Mesenteric fat pad (tissue), 1 donor: ENCODE measurements around the gene CALR3. TPM values are rescaled to one million over a fixed set of nuclear protein-coding genes. Genes with fewer than 3 reads are reported as not detected.
"Not testable (repeated sequence)": the region's sequence is repeated elsewhere in the genome, so short reads cannot be mapped to it uniquely, and the experiment has no call there.

ENCODE experiments used
- DNase-seq: peaks from one replicate; pipeline ENCODE4 v3.0.0-alpha.2; 2020; ENCODE audit warnings: low spot score
- total RNA-seq: library from RNA; stranded (reverse); fragmentation: NEBNext Ultra II Directional; extraction: Animal tissue kit (Norgen Biotek cat#: 25700); gene quantifications from one replicate; pipeline ENCODE4 v1.2.1, GENCODE V29; 2021
- donor health status: DM: yes; HTN: yes; CAD: no.

CALR3 gene
- total RNA-seq, 1 donor from 2014 or later: not detected

GRCh38 chr19:16524991-16525734 is 29.2 kb upstream of the CALR3 start:
- no peak for DNase-seq

DNA sequence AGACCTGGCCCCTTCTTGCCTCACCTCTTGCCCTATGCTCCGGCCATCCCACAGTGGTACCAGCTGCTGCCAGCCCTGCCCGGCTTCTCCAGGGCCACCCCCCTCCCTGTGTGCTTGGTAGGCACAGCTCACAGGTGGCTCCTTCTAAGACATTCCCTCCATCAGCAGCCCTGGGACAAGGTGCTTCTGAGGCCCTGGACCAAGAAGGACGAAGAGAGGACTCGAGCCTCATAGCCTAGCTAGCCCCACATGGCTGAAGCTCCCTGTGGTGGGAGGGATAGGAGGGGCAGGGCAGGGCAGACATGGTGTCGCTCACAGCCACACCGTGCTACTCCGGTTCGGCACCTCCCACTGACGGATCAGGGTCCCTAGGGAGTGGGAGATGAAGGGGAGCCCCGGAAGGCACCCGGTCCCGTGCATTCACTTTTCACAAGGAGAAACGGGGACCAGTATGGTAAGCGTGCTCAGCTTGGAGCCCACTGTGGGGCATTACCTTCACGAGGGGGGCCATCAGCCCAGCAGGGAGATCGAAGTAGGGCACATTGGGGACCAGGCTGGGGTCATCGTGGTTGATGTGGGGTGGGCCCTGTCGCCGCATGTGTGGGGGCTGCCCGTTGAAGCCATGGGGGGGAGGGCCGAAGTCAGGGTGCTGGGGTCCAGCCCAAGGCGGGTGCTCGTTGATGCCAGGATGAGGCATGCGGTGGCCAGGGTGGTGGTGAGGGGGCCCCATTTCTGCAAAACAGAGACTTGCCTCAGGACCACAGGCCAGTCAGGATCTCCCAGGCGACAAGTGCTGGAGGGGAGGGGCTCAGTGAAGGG is 26.8 kb upstream of the CALR3 start:
- DNase-seq: no peak

- DNase-seq: no peak
Observed at GRCh38 chr19:16521715-16522289, 25.8 kb upstream of the CALR3 start.

DNA sequence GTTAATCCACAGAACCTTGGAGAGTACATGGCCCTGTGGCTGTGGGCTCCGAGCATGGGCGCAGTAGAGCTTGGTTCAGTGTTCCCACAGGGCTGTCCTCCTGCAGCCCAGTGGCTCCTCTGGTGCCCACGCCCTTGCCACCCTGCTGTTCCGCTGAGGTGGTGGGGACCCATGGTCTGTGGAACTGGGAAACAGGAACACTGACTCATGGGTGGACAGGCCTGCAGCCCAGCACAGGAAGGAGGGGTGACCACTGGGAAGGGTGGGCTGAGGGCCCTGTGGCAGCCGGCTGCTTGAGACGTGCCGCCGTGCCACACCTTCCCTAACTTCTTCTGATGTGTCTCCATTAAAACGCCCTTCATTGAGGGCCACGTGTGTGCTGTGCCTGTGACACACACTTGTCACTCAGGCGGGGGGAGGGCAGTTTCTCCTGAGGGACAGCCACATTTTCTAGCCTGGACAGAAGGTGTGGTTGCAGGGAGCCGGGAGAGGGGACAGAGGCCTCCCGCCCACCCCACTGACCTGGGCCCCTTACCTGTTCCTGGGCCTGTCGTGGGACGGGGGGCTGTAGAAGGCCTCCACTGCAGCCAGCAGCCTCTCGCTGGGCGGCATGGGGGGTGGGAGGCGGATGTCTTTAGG is 25.1 kb upstream of the CALR3 start:
- no peak for DNase-seq

DNA sequence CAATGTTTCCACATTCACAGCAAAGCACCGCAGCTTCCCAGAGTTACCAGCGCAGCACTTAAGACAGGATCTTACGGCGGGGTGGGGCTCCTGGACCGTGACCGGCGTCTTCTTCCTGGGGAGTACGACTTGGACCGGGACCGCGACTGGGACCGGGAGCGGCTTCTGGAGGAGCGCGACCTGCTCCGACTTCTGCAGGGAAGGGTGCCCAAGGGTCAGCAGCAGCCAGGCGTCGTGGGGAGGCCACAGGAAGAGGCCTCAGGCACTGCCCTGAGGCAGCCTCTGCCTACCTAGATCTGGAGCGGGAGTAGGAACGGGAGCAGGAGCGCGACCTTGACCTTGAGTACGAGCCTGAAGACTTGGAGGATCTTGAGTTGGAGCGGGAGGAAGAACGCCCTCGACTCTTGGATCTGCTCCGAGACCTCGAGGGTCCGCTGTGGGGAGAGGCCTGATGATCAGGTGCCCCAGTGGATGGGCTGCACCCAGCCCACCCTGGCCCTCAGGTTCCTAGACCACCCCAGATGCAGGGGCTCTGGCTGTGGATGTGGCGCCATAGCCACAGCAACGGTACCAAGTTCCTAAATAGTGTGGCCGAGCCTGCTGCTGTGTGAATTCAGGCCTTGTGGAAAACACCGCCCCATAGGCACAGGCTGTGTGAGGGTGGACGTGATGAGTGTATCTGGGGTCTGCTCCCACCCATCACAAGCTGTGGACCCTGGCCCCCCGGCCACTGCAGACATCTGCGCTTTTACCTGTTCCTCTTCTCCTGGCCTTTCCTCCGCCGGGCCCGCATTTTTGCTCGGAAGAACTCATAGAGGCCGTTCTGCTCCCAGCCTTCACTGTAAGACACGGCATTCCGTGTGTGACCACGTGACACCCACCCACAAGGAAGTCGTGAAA is 24.4 kb upstream of the CALR3 start:
- no peak for DNase-seq

DNA sequence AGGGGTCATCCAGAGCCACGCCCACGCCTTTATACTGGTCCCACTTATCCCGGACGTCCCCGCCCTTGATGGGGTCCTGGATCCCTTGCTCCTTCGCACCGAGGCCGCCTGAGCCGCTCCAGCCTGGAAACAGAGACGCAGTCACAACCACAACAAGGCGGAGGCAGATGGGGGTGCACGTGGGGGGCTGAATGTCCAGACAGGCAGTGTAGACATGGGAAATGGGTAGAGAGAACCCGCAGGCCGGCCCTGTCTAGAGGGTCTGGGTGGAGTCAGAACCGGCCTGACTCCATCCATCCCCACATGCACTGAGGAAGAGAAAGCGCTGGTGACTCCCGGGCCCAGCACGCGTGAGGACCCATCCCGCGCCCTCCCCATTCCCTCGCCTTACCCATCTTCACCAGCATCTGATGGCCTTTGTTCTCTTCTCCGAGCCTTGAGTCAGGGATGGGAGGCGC is 23.3 kb upstream of the CALR3 start:
- DNase-seq: no peak

DNA sequence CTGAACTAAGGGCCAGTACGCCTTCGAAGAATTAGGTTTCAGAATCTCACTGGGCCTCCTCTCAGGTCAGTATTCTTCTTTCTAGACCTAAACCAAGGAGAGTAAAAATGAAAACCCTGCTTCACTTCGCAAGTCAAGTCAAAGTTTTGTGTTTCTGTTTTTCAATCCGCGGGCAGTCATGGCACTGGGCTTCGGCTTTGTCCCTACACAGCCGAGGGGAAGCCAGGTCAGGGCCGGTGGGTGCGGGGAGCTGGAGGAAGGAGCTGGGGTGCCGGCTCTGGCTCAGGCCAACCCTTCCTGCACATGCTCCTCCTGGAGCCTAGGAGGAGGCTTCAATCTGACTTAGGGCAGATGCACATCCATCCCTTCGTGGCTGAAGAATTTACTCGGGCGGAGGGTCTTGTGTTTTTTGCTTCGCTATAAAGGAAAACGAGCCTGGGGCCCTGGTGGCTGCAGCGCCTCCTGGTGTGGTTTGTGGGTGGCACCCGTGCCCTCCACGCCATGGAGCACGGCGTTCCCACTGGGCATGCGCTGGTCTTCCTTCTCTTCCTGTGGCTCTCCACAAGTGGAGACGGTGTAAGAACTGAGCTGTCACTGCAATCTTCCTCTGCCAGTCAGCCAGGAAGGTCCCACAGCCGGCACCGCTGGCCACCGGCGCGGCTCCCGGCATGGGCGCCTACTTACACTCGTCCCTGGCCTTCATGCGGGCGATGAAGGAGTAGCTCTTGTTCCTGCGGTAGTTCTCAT is 22.7 kb upstream of the CALR3 start:
- DNase-seq: no peak

DNA sequence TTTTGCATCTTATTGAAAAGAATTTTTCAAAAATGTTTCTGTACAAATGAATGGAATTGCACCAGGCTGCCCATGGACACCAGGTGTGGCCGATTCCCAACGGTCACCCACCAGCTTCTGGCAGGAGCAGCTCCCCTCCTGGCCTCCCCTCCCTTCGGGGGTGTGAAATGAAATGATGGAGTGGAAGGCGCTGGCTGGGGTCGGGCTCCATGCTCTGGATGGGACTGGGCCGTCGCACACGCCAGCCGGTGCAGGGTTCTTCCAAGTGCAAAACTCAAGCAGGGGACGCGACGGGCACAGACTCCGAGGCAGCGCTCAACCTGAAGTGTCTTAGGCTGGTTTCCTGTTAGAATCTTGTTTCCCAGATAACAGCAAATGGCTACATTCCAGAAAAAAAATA is 22.1 kb upstream of the CALR3 start:
- DNase-seq: no peak

DNA sequence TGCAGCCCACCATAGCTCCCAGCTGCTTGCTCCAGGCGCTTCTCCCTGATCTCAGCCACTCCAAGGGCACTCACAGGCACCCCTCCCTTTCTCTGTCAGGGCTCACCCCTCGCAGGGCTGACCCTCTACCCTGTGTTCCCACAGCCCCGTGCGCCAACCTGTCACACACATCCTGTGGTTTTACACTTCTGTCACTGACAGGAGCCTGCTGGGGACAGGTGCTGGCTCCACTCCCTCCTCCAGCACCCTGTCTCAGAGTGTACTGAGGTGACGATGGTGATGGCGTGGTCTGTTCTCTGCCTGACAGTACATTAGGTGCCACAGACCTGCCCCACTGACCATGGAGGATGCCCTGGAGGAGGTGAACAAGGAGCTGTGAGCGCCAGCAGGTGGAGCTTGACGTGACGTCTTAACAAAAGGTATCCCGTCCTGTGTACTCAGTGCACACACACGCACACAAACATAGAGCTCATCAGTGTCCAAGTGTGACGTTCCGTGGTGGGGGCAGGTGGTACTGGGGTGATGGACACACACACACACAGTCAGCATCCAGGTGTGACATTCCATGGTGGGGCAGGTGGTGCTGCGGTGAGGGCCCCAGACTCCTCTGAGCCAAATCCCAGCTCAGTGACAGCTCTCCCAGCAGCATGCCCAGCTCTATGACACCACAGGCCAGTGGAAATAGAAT is 21.1 kb upstream of the CALR3 start:
- DNase-seq: no peak

GRCh38 chr19:16516381-16516780 is 20.4 kb upstream of the CALR3 start:
- DNase-seq: no peak

DNA sequence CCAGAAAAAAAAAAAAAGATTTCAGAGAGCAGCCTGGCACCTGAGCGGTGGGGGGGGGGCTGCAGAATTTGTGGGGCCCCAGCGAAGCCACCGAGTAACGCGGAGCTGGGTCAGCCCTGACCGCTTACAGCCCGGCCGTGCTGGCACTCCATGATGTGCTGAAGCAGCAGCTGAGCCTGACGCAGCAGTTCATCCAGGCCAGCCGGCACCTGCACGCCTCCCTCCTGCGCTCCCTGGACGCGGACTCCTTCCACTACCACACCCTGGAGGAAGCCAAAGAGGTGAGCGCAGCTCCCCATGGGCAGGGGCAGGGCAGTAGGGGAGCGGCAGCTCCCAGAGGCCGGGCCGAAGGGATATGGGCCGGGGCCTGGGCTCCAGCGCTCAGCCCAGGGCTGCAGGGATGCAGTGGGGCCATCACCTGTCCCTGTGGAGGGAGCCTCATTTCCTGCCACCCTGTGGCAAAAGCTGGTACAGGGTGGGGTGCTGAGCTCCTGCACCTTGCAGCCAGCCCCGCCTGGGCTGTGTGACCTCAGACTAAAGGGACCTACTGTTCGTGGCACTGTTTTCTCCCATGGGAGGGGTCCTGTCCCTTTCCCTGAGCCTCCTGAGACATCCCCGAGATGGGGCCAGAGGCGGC is 18.5 kb upstream of the CALR3 start:
- no peak for DNase-seq

- DNase-seq: not testable (repeated sequence)
Observed at GRCh38 chr19:16512611-16513010, 16.6 kb upstream of the CALR3 start.

DNA sequence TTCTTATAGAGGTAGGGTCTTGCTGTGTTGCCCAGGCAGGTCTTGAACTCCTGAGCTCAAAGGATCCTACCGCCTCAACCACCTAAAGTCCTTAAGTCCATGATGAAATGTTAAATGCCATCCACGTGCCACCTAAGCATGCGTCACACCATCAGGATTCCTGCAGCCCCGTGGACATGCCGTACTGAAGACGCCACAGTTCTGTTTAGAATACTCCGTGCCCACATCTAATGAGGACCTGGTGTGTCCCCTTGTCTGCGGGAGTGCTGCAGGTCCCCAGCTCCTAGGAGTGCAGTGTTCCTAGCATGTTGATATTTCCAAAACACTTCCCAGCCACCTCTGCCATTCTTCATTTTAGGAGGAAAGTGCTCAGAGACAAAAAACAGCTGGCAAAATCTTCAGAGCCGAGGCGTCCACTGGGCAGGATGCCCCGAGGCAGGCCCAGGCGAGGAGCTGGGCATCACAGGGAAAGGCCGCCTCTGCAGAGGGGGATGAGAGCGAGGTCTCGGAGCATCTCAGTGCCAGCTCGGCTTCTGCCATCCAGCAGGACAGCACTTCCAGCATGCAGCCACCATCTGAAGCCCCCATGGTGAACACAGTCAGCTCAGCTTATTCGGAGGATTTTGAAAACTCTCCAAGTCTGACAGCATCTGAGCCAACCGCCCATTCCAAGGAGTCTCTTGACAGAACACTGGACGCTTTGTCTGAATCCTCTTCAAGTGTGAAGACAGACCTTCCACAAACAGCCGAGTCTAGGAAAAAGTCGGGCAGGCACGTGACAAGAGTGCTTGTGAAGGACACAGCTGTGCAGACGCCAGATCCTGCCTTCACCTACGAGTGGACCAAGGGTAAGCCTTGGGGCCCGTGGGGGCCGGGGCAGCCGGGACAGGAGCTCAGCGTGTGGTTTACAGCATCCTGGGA is 13.4 kb upstream of the CALR3 start:
- DNase-seq: no peak

DNA sequence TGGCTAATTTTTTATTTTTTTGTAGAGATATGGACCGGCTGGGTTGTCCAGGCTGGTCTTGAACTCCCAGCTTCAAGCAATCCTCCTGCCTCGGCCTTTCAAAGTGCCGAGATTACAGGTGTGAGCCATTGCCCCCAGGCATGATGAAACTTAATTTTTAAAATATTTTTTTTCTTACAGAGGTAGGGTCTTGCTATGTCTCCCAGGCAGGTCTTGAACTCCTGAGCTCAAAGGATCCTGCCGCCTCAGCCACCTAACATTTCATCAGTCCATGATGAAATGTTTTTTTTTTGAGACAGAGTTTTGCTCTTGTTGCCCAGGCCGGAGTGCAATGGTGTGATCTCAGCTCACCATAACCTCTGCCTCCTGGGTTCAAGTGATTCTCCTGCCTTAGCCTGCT is 12.6 kb upstream of the CALR3 start:
- DNase-seq: no peak

DNA sequence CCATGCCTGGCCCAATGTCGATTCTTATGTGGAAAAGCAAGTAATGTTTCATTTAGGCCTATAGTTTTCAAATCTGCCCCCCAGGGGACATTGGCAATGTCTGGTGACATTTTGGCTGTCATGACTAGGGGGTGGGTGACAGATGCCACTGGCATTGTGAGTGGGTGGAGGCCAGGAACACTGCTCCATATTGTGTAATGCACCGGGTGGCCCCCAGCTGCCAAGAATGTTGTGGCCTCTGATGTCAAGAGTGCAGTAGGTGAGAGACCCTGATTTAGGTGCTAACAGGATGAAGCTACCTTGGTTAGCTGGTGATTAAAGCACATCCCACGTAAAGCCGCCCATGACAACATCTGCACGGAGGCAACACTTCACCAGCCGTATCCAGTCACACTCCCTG is 11.0 kb upstream of the CALR3 start:
- DNase-seq: no peak

DNA sequence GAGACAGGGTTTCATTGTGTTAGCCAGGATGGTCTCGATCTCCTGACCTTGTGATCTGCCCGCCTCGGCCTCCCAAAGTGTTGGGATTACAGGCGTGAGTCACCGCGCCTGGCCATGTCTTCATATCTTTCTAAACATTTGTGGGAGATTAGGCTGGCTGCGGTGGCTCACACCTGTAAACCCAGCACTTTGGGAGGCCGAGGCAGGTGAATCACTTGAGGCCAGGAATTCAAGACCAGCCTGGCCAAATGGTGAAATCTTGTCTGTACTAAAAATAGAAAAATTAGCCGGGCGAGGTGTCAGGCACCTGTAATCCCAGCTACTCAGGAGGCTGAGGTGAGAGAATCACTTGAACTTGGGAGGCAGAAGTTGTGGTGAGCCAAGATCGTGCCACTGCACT is 10.2 kb upstream of the CALR3 start:
- DNase-seq: not testable (repeated sequence)

DNA sequence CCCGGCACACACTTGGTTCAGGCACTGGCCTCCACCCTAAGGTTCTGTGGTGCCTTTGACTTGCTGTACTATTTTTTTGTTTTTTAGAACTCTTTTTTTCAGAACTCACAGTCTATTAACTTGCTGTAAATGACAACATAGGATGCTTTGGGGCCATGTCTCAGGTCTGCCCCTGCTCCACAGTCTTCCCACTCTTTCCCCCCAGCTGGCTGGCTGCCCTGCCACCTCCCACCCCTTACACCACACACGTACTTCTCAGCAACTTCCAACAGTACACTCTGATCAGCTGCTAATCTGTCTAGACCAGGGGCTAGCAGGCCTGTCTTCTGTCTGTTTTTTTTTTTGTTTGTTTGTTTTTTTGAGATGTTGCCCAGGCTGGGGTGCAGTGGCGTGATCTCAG is 8.3 kb upstream of the CALR3 start:
- no peak for DNase-seq

- DNase-seq: no peak
Observed at GRCh38 chr19:16497837-16498236, 1.9 kb upstream of the CALR3 start.
